GM12892 (cell line): ENCODE data around the gene BRF1.

ENCODE experiments used
- DNase-seq: peaks from one replicate; pipeline ENCODE4 v3.0.0; 2011; ENCODE audit not compliant: insufficient read length
- FAIRE-seq: peaks from 2 replicates; lab custom pipeline; 2011; peaks lifted over from hg19 to GRCh38; lab: Jason Lieb, UNC
- POLR2A ChIP-seq: IDR thresholded peaks from 2 replicates; pipeline ENCODE4 v1.6.1; 2011; ENCODE audit warnings: low read depth, low read length, control low read depth
- POLR2AphosphoS5 ChIP-seq: IDR thresholded peaks from 2 replicates; pipeline ENCODE4 v1.6.1; 2011; ENCODE audit warnings: low read depth, low read length, control low read depth
- TAF1 ChIP-seq: IDR thresholded peaks from 2 replicates; pipeline ENCODE4 v1.6.1; 2011; ENCODE audit warnings: low read depth, mild to moderate bottlenecking, control low read depth, low read length, borderline replicate concordance

Gene BRF1

DNA sequence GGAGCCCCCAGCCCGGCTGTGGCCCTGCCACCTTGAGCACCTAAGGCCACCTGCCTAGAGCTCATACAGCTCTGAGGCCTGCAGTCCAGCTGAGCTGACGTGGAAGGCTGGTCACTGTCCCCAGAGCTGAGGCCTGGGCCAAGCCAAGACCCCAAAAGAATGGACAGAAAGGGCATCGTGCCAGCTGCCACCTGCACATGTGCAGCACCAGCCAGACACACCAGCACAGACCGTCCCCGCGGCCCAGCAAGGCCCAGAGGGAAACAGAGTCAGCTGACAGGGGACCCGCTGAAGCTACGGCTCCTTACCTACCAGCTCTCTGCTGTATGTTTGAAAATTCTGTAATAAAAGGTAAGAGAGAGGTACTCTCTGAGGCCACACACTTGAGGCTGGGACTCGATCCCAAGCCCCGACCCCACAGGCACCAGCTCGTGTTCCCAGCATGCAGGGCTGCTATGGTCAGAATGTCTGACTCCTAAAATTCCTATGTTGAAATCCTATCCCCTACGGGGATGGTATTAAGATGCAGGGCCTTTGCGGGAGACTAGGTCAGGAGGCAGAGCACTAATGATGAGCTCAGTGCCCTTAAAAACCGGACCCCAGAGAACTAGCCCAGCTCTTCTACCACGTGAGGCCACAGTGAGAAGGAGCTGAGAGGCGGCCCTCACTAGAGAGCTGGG is 25.4 kb downstream of the BRF1 start:
- FAIRE-seq (no peak), DNase-seq (no peak)
- TF ChIP-seq POLR2A (no peak), POLR2AphosphoS5 (no peak), TAF1 (no peak)

GRCh38 chr14:105274637-105275036 is 26.2 kb downstream of the BRF1 start:
- DNase-seq: no peak
- TF ChIP-seq TAF1 (no peak), POLR2AphosphoS5 (no peak), POLR2A (no peak)
- no peak for FAIRE-seq

- FAIRE-seq: no peak
- TF ChIP-seq POLR2A (no peak), TAF1 (no peak), POLR2AphosphoS5 (no peak)
- no peak for DNase-seq
Observed at GRCh38 chr14:105273062-105273461, 27.7 kb downstream of the BRF1 start.

- TF ChIP-seq POLR2A (no peak), TAF1 (no peak), POLR2AphosphoS5 (no peak)
- FAIRE-seq: no peak
- DNase-seq: no peak
Observed at GRCh38 chr14:105272623-105273022, 28.2 kb downstream of the BRF1 start.

DNA sequence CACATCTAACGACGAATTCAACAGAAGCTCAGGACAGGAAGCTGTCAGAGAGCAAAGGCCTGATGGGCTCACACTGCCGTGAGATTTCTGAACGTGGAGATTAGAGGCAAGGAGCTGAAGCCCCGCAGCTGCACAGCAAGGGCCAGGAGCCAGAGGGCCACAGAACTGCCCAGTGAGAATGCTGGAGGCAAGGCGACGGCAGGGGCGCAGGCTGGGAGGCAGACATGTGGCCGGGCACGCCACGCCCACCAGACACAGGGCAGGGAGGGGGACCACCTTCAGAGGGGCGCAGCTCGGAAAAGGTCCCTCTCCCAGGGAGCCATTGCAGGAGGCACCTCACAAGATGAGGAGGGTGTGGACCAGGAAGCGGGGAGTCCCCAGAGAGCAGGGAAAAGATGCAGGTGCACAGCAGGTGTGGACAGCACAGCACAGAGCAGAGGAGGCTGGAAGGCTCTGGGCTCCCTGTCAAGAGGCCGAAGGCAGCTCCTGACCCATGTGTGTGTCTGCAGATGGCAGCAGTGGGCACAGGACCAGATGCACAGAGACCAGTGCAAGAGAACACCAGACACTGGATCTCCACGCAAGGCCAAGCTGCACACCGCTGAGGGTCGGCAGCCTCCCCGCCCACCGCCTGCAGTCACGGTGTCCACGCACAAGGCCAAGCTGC is 29.4 kb downstream of the BRF1 start:
- TF ChIP-seq TAF1 (no peak), POLR2A (no peak), POLR2AphosphoS5 (no peak)
- FAIRE-seq (no peak), DNase-seq (no peak)

DNA sequence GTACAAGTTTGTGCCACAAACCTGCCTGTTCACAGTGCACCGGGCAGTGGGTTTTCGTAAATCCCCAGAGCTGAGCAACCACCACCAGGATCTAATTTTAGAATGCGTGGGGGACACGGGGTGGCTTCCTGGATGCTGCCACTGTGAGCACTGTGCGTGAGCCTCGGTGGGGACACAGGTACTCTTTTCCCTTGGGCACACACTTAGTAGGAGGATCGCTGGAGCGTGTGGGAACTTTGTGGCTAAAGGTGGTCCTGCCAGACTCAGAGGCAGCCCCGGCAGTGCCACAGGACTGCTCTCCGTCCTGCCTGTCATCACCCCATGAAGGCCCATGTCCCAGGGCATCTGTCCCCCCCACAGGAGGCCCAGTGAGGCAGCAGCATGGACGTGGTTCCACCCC is 31.4 kb downstream of the BRF1 start:
- no peak for TF ChIP-seq POLR2A
- TF ChIP-seq POLR2AphosphoS5: no peak
- no peak for TF ChIP-seq TAF1
- FAIRE-seq: no peak
- DNase-seq: no peak

- TF ChIP-seq TAF1 (no peak), POLR2A (no peak), POLR2AphosphoS5 (no peak)
- FAIRE-seq (no peak), DNase-seq (no peak)
Observed at GRCh38 chr14:105268736-105269354, 32.0 kb downstream of the BRF1 start.

DNA sequence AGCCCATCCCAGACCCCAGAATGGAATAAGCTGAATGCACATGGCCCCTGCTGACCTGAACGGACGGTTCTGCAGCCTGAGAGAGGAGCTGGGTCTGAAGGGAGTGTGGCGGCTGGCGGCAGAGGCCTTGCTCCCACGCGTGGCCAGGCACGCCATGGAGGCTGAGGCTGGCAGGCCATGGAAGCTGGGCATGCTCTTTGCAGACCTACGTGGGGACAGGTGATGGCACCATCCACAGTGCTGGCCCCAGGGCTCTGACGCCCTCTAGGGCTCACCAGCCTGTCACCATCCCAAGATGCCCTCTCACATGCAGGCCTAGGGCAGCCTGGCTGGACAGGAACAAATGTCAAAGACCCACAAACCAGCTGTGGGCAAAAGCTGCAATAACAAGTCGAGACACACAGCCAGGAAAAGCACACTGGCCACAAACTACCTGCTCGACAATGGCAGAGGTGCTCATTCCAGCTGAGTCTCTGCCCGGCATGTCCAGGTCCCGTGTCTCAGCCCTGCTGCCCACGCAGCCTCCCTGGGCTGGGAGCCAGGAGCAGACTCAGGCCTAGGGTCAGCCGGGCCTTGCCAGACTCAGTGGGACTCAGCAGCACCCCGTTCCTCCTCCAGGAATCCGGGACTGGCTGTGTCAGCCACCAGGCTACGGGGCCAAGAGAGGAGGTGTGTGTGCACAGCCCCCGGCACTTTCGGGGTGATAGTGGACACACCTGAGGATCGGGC is 32.8 kb downstream of the BRF1 start:
- FAIRE-seq: no peak
- TF ChIP-seq POLR2AphosphoS5 (no peak), POLR2A (no peak), TAF1 (no peak)
- DNase-seq: no peak

DNA sequence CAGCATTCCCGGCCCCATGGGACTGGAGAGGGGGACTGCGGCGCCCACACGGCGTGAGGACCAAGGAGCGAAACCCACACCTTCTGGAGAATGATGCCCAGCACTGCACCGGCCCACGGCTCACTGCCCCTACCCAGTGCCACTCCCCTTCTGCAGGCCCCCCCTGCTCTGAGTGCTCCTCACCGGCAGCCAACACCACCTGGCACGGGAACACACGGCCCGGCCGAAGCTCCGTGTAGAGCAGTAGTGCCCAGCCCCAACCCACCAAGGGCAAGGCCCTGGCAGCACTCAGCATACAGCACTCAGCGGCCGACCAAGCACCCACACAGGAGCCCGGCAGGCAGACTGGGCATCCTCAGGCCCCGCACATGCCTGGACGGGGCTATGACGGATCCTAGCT is 39.0 kb downstream of the BRF1 start:
- no peak for DNase-seq
- no peak for TF ChIP-seq POLR2A
- TF ChIP-seq POLR2AphosphoS5: no peak
- no peak for TF ChIP-seq TAF1
- FAIRE-seq: no peak

DNA sequence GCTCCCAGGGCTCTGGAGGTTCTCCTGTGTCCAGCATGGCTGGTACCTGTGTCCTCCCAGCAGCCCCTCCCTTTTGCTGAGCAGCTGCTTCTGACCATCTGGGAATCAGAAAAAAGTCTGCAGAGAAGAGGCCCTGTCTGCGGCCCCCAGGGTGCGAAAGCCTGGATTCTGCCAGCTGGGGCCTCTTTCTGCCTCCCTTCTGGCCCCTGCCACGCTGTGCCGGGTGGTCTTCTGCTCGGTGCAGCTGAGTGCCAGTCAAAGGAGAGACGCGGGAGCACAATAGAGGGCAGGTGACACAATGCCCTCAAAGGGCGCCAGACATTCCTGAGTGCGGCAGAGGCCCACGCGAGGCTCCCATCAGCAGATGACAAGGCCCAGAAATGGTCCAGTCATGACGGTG is 39.8 kb downstream of the BRF1 start:
- FAIRE-seq (no peak), DNase-seq (no peak)
- TF ChIP-seq TAF1: no peak
- TF ChIP-seq POLR2A: no peak
- no peak for TF ChIP-seq POLR2AphosphoS5

- FAIRE-seq: no peak
- DNase-seq: no peak
Observed at GRCh38 chr14:105258846-105259245, 42.0 kb downstream of the BRF1 start.

GRCh38 chr14:105257464-105257863 is 43.3 kb downstream of the BRF1 start:
- FAIRE-seq: no peak
- DNase-seq: no peak
- TF ChIP-seq POLR2AphosphoS5: no peak
- TF ChIP-seq POLR2A: no peak
- no peak for TF ChIP-seq TAF1

More at GRCh38 chr14:105258846-105259245, 42.0 kb downstream of the BRF1 start:
- TF ChIP-seq POLR2AphosphoS5 (no peak), TAF1 (no peak), POLR2A (no peak)
